ENCODE measurements around the gene OBP2B. TPM values are rescaled to one million over a fixed set of nuclear protein-coding genes. Genes with fewer than 3 reads are reported as not detected.

OBP2B gene
- total RNA-seq, 1 donor: not detected

DNA sequence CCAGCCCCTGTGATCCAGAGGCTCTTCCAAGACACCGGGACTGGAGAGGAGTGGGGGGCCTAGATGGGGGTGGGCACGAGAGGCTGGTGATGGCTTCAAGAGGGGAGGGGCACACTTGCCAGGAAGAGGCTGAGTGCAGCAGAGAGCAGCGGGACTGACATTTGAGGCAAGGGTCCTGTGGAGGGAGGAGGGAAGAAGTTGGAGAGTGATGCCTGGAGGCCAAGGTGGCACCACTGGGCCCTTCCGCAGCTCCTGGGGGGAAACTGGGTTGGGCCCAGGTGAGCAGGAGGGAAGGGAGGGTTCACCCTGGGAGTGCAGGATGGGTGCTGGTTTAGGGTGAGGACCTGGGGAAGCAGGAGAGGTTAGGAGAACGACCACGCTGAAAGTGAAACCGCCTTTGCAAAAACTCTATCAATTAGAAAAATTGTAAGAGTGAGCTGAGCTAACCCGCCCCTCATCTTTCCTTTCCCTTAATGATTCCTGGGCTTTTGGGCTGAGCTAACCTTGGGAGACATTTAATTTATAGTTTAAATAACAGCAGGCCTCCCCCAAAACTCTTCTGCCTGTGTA is 39.8 kb upstream of the OBP2B start:
- TF ChIP-seq, protein P1, sequence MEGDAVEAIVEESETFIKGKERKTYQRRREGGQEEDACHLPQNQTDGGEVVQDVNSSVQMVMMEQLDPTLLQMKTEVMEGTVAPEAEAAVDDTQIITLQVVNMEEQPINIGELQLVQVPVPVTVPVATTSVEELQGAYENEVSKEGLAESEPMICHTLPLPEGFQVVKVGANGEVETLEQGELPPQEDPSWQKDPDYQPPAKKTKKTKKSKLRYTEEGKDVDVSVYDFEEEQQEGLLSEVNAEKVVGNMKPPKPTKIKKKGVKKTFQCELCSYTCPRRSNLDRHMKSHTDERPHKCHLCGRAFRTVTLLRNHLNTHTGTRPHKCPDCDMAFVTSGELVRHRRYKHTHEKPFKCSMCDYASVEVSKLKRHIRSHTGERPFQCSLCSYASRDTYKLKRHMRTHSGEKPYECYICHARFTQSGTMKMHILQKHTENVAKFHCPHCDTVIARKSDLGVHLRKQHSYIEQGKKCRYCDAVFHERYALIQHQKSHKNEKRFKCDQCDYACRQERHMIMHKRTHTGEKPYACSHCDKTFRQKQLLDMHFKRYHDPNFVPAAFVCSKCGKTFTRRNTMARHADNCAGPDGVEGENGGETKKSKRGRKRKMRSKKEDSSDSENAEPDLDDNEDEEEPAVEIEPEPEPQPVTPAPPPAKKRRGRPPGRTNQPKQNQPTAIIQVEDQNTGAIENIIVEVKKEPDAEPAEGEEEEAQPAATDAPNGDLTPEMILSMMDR (IDR thresholded peaks at IDR 0.05; ENCODE audit: insufficient read depth, low read length): no peak
- DNase-seq (ENCODE audit: low read depth): no peak
- no peak overlapping the region for H3K4me3 ChIP-seq (ENCODE audit: low read depth, low read length)

DNA sequence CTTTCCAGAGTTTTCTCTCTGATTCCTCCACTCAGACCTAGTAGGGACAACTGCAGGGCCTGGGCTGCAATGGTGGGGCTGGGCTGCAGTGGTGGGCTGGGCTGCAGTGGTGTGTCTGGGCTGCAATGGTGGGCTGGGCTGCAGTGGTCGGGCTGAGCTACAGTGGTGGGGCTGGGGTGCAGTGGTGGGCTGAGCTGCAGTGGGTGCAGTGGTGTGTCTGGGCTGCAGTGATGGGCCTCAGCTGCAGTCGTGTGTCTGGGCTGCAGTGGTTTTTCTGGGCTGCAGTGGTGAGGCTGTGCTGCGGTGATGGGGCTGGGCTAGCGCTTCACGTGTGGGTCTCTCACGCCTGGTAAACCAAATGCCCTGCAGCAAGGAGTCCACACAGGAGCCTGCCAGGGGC is 38.6 kb upstream of the OBP2B start:
- TF ChIP-seq, protein P1 (IDR thresholded peaks at IDR 0.05; ENCODE audit: insufficient read depth, low read length): no peak
- no peak for DNase-seq (ENCODE audit: low read depth)
- no peak overlapping the region for H3K4me3 ChIP-seq (ENCODE audit: low read depth, low read length)

DNA sequence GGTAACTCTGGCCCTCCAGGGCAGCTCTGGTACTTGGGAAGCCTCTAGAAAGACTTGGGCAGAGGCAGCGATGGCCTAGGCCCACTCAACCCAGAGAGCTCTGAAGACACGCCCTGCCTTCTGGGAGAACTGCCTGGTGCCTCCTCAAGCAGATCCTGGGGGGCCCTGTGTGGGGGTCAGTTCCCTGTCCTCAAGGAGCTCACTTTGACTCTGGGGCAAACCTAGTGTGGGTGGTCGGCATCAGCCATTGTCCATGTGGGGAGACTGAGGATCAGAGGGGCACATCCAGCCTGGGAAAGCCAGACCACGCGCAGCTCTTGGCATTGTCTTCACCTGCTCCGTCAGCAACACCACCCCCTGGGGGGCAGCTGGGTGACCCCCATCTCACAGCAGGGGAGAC is 37.9 kb upstream of the OBP2B start:
- TF ChIP-seq, protein P1 (IDR thresholded peaks at IDR 0.05; ENCODE audit: insufficient read depth, low read length): no peak
- no peak for DNase-seq (ENCODE audit: low read depth)
- H3K4me3 ChIP-seq (ENCODE audit: low read depth, low read length): no peak overlapping the region

DNA sequence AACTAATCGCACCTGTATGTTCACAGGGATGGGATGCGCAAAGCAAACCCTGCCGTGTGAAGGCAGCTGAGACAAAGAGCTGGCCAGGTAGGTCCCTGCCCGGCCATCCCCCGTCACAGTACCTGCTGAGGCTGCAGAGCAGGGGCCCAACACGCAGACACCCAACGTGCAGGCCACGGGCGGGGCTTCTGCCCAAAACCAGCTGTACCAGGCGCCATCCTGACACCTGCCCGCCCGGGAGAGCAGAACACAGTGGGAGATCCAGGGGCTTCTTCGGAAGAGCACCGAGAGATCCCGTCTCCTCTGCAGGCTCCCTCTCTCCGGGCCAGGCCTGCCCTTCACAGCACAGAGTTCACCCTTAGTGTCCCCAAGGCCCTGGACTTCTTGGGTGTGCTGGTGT is 37.5 kb upstream of the OBP2B start:
- no peak for DNase-seq (ENCODE audit: low read depth)
- TF ChIP-seq, protein P1 (IDR thresholded peaks at IDR 0.05; ENCODE audit: insufficient read depth, low read length): no peak
- H3K4me3 ChIP-seq (ENCODE audit: low read depth, low read length): no peak overlapping the region

DNA sequence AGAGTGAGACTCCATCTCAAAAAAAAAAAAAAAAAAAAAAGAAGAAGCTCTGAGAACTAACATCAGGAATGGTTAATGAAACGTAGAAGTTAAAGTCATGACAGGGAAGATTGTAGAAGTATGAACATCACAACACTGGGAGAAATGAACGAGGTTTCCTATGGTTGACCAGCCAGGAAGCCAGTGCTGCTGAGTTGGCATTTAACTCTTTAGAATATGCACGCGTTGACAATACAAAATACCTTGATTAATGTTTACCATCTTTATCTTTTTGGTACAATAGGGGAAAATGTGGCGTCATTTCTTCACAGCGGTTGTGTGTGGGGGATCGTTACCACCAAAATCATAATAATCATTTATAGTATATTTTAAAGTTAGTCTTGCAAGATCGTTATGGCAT is 33.9 kb upstream of the OBP2B start:
- TF ChIP-seq, protein P1 (IDR thresholded peaks at IDR 0.05; ENCODE audit: insufficient read depth, low read length): no peak
- DNase-seq (ENCODE audit: low read depth): no peak

DNA sequence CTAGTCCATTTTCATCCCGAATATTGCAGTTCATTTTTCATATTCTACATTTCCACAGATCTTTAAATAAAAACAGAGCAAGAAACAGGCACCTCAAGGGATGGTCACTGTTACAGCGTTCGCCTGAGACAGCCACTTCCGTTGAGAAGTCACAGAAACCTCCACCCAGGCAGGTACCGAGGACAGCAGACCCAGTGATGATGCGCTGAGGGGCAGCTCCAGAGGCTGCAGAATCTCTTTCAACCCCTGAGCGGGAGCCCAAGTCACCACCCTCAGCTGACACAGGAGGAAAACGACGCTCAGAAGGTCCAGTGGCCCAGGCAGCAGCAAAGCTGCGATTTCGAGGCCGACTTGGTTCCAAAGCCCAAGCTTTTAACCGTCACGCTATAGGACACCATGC is 33.2 kb upstream of the OBP2B start:
- no peak for DNase-seq (ENCODE audit: low read depth)
- TF ChIP-seq, protein P1 (IDR thresholded peaks at IDR 0.05; ENCODE audit: insufficient read depth, low read length): no peak
- no peak overlapping the region for H3K4me3 ChIP-seq (ENCODE audit: low read depth, low read length)

More for the DNA sequence above, 33.9 kb upstream of the OBP2B start:
- H3K4me3 ChIP-seq (ENCODE audit: low read depth, low read length): no peak overlapping the region

DNA sequence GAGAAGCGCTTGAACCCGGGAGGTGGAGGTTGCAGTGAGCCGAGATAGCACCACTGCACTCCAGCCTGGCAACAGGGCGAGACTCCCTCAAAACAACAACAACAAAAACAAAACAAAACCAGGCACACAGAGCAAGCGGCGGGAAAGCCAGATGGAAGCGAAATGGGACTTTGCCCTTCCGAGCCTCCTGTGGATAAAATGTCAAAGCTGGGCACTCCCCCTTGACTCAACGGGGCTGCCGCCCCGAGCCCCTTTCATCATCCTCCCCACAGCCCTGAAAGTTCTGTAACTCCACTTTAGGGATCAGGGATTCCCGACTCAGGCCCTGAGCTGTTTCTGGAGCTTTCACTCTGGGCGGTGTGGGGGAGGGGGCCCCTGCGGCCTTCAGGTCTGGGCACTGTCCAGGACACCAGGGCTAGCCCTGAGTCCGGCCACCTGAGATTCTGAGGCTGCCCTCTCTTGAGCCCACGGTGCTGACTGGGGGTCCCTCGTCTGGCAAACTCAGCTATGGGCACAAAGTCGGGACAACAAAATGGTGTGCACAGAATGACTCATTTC is 30.6 kb upstream of the OBP2B start:
- TF ChIP-seq, protein P1 (IDR thresholded peaks at IDR 0.05; ENCODE audit: insufficient read depth, low read length): no peak
- no peak for DNase-seq (ENCODE audit: low read depth)
- no peak overlapping the region for H3K4me3 ChIP-seq (ENCODE audit: low read depth, low read length)
